ENCODE measurements around the gene PRRX1.

The PRRX1 gene

GRCh38 chr1:170663404-170664092 lies 383 bp upstream of the PRRX1 start:
- no peak for DNase-seq (ENCODE audit: low read depth in 1 of 2, low spot score in 1 of 2)

- no peak for DNase-seq (ENCODE audit: low read depth in 1 of 2, low spot score in 1 of 2)
These were observed 1.1 kb downstream of the PRRX1 start for GRCh38 chr1:170664828-170665612.

GRCh38 chr1:170665629-170666028 lies 1.7 kb downstream of the PRRX1 start:
- DNase-seq (ENCODE audit: low read depth in 1 of 2, low spot score in 1 of 2): no peak

GRCh38 chr1:170666541-170667254 lies 2.8 kb downstream of the PRRX1 start:
- DNase-seq (ENCODE audit: low read depth in 1 of 2, low spot score in 1 of 2): no peak

DNA sequence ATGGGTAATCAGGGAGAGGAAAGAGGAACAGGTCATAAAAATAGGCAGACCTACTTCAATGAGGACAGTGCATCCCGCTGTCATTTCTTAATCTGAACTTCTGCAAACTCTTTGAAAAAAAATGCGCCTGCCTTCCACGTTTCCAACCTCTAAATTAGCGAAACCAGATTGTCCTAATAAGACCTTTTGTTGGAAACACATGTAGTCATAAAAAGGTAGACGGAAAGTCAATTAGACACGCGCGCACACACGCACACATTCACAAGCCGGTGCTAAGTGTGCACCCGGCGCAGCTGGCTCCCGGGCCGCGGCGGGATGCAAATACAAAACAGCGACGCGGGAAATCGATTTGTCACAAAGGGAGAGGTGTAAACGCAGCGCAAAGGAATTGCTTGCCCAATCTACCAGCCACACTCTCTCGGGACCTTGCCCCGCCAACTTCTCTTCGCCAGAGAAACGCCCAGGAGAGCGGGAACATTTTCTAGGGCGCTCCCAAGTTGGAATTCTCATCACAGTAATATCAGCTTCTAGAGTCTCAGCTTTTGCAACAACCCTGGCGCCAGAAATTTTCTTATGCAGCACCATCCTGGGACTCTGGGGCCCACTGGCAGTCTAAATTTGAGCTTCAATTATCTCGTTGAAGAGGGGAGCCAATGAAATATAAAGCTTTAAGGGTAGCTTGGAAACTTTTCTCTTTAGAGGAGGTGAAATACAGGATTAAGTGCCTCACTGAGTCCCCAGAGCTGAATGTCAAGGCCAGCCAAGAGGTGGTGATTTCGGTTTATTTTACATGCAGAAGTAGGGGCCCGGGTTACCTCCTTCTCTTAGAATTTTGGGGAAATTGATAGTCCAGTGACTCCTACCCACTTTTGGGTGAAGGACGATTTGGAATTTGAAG lies 4.5 kb downstream of the PRRX1 start:
- DNase-seq (ENCODE audit: low read depth in 1 of 2, low spot score in 1 of 2): no peak

GRCh38 chr1:170669107-170669445 lies 5.1 kb downstream of the PRRX1 start:
- DNase-seq (ENCODE audit: low read depth in 1 of 2, low spot score in 1 of 2): no peak

DNA sequence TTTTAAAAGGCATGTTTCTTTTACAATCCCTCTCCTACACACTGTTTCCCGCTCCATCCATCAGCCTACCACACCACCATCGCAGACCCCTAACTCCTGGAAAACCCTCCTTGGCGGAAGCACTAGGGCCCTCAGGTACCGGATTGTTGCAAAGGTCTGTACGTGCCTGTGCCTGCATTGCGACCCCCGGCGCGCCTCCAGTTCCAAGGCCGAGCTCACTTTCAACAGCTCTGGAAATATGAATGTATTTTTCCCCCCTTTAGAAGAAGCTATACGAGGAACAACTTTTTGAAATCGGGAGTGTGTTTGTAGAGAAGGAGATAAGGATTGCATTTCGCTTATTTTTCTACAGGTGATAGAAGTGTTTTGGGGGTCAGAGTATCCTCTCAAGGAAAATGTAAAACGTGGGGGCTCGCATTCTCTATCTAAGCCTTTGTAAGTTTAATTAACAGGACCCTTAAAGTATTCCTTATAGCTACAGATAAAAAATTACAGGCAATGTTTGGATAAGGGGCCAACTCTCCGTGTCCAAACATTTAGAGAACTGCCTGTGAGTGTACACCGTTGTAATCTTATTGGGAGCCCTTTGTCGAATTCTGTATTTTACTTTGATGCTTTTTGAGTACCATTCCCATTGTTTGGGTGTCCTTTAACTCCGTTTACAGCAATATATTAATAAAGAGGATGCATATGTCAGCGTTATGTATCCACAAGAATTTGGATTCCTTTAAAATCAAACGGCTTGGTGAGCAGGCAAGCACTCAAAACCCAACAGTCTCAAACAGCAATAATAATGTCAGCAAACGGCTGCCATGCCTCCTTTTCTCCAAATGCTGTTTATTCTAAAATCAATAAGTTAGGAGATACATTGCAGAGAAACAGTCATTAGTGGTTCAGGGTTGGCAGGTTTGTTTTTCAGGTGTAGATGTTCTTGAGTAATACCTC lies 5.9 kb downstream of the PRRX1 start:
- DNase-seq (ENCODE audit: low read depth in 1 of 2, low spot score in 1 of 2): no peak

DNA sequence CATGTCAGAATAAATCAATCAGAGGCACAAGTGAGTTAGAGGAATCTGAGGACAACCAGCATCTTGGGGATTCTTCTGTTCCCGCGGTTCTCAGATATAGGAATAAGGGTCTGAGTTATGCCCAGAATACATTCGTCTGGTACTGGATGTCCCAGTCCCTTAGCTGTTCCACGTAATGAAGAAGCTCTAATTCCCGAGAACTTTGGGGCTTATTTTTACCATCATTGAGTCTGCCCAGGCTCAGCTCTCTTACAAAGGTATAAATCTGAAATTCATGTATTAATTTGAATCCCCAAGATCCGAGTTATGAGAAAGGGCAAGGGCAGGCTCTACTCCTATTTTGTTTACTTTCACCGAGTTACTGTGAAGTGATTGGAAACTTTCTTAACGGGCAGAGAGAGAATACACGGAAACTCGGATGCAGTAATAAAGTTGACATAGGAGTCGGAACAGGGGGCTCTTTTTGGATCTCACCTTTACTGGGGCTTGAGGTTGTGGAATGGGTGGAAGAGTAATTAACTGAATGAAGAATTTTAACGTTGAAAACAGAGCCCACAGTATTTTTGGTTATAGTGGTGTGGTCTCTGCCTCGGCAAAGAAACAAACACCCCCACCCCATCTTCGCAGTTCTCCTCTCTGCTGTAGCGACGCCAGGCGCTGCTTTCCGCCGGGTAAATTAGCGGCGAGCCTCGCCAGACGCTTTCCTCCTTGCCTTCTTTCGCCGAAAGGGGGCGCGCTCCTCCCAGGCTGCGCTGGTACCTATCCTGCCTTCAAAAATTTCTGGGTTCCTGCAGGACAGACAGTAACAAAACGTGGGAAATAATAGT lies 7.1 kb downstream of the PRRX1 start:
- DNase-seq (ENCODE audit: low read depth in 1 of 2, low spot score in 1 of 2): no peak

DNA sequence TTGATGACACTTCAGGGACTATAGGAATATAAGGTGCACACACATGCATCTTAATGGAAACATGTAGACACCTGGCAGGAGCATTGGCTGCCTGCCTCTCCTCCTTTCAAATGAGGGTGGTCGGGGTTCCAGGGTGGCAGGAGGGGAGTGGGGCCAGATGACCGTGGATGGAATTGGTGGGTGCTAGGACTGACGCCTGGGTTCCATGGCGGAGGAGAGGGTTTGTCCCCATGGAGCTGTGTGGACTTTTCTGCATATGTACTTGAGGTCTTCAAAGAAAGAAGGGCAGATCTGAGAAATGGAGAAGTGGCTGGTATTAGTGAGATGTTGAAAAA lies 7.7 kb downstream of the PRRX1 start:
- DNase-seq (ENCODE audit: low read depth in 1 of 2, low spot score in 1 of 2): no peak

DNA sequence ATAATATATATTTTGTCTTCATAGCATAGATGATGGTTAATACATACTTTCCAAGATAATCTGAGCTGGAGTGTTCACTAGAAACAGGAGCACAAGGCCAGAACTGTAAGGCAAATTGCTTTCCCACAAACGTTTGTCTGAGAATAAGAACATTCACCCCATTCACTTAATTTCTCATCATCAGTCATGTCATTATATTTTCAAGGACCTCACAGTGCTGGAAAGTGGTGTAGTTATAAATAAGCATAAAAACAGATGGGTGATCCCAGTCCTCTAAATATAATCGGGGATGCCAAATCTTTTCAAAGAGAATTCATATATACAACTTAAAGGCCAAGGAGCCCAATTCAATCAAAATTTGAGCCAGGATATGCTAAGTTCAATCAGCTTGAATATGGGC lies 8.4 kb downstream of the PRRX1 start:
- no peak for DNase-seq (ENCODE audit: low read depth in 1 of 2, low spot score in 1 of 2)

GRCh38 chr1:170674239-170674638 lies 10.3 kb downstream of the PRRX1 start:
- no peak for DNase-seq (ENCODE audit: low read depth in 1 of 2, low spot score in 1 of 2)

DNA sequence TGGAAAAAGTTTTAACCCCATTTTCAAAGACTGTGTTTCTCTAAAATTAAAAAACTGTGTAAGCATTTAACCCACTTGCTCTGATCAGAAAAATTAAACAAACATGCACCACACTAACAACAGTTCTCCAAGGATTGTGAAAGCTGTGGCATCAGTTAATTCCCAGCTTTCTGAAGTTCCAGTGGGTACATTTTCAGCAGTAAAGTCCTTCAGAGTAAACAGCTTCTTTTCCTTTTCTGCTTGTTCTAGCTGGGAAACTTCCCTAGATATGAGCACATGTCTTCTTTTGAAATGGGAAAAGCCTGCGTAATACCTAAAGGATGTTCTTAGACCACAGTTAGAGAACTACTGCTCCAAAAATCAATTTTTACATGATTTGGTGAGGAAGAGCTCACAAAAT lies 11.1 kb downstream of the PRRX1 start:
- no peak for DNase-seq (ENCODE audit: low read depth in 1 of 2, low spot score in 1 of 2)

DNA sequence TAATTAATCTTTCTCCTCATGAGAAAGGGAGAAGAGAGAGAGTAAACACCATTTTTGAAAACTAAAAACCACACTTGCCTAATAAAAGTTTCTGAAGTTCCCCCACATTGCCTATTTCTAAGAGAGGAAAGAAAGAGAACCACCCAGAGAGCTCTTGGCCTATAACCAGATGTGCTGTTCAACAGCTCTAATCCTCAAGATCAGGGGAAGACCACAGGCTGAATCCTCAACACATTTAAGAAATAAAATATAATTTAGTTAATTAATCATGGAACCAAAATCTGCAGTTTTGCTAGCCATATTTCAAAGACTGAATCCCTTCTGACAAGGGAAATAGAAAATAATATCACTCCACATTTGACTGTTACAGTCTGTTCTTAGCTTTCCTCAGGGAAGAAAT lies 11.9 kb downstream of the PRRX1 start:
- DNase-seq (ENCODE audit: low read depth in 1 of 2, low spot score in 1 of 2): no peak

DNA sequence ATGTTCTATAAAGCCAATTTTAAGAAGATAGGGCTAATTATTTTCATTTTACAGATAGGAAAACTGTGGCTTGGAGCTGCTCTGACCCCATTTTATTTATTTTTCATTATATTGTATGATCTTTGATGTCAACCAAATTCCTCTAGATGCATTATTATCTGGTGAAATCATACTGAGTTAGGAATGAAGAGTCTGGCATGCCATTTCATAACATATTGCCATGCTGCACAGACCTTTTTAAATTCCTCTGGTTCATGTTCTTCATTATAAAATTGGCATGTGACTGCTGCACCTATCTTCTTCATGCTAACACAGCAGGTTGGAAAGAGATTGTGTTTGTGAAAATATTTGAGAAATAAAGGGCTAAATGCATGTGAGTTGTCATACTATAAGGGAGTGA lies 12.7 kb downstream of the PRRX1 start:
- DNase-seq (ENCODE audit: low read depth in 1 of 2, low spot score in 1 of 2): no peak

DNA sequence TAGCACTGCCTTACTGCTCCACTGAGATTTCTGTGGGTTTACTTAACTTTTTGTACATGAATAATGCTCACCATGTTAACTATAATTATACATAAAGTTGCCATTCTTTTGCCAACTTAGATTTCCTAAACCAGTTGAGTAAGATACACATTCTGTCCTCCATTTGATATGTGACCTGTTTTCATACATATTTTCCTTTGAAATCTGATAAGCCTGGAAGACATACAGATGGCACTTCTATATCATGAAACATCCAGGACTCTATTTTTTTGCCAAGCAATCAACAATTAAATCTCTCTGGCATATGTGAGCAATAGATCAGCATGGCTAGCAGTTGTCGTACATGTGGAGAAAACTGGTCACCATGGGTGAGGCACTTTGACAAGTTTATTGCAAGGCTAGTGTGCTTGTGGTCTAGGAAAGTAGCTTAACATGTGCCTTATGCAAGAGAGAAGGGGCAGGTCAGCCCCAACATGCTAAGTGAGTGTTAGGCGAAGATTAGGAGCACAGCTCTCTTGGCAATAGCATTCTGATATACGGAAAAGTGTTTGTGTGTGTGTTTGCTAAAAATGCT lies 14.2 kb downstream of the PRRX1 start:
- no peak for DNase-seq (ENCODE audit: low read depth in 1 of 2, low spot score in 1 of 2)

DNA sequence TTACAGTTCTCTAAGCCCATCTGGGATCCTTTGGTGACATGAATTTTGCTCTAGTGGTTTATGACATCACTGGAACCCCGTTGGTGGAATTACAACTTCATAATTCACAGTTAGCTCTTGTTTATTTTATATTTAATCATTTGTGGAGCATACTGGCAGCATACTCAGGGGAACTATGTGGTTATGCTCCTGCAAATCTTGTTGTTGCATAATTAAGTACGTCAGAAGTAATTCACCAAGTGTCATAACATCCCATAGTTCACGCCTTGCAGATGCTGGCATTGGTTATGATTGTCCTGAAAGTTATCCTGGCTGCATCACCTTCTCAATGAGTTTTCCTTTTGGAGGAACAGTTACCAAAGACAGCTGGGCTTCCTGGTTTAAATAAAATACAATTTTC lies 16.5 kb downstream of the PRRX1 start:
- no peak for DNase-seq (ENCODE audit: low read depth in 1 of 2, low spot score in 1 of 2)

GRCh38 chr1:170682169-170682568 lies 18.2 kb downstream of the PRRX1 start:
- no peak for DNase-seq (ENCODE audit: low read depth in 1 of 2, low spot score in 1 of 2)

GRCh38 chr1:170682809-170683208 lies 18.9 kb downstream of the PRRX1 start:
- no peak for DNase-seq (ENCODE audit: low read depth in 1 of 2, low spot score in 1 of 2)

- DNase-seq (ENCODE audit: low read depth in 1 of 2, low spot score in 1 of 2): no peak
These were observed 21.2 kb downstream of the PRRX1 start for GRCh38 chr1:170685166-170685565.

Measured in activated T-helper 1 cell treated with anti-CD3 and anti-CD28 coated beads, Interleukin-2, amount 50 U/mL, for 16 hours (primary cell).